ENCODE results near the gene CEP164. TPM values are rescaled to one million over a fixed set of nuclear protein-coding genes. Genes with fewer than 3 reads are reported as not detected.

CEP164 gene
- total RNA-seq, 1 experiment from 2014 or later, result 47.4 TPM

DNA sequence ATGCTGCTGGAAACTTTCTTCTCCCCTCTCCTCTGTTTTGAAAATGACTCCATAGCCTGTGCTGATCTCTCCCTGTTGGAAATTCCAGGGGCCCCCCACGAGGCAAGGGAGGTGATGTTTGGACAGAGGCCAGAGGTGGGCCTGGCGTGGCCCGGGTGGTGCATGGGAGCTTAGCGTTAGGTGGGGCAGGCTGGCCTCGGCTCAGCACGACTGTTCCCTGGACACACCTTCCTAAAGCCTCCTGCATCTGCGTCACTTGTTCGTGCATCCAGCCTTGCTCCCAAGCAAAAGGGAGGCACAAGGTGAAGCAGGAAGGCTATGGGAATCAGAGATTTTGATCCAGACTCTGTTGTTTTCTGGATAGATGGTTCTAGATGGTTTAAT lies 135.2 kb downstream of the CEP164 start:
- CTCF ChIA-PET, result interaction anchor here (0.6 kb wide), 1 partner anchor 36 kb away, joined by 3 read pairs; no protein-coding TSS in a partner anchor

More for the DNA sequence above, 135.2 kb downstream of the CEP164 start:
- TF ChIP-seq, protein P1, sequence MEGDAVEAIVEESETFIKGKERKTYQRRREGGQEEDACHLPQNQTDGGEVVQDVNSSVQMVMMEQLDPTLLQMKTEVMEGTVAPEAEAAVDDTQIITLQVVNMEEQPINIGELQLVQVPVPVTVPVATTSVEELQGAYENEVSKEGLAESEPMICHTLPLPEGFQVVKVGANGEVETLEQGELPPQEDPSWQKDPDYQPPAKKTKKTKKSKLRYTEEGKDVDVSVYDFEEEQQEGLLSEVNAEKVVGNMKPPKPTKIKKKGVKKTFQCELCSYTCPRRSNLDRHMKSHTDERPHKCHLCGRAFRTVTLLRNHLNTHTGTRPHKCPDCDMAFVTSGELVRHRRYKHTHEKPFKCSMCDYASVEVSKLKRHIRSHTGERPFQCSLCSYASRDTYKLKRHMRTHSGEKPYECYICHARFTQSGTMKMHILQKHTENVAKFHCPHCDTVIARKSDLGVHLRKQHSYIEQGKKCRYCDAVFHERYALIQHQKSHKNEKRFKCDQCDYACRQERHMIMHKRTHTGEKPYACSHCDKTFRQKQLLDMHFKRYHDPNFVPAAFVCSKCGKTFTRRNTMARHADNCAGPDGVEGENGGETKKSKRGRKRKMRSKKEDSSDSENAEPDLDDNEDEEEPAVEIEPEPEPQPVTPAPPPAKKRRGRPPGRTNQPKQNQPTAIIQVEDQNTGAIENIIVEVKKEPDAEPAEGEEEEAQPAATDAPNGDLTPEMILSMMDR (IDR thresholded peaks at IDR 0.05; ENCODE audit: unreplicated experiment), result no peak
- no peaks in the 10 kb centered on the region for H3K36me3 Mint-ChIP-seq (ENCODE audit: insufficient read depth, unreplicated experiment)
- intact Hi-C loops (cut with micrococcal nuclease), result no loop called here
- no TSS peak for BruUV-seq (replicated peaks)
- H3K4me1 Mint-ChIP-seq (ENCODE audit: insufficient read depth, unreplicated experiment), result no peaks in the 10 kb centered on the region
- no peak for DNase-seq (ENCODE audit: unreplicated experiment)
- H3K4me3 Mint-ChIP-seq (ENCODE audit: unreplicated experiment), result no peak overlapping the region
- peaks cover 66% of the 10 kb centered on the region for H3K27me3 Mint-ChIP-seq (ENCODE audit: insufficient read depth, unreplicated experiment)
- H3K9me3 Mint-ChIP-seq (ENCODE audit: unreplicated experiment), result no peaks in the 10 kb centered on the region
- no peak overlapping the region for H3K27ac Mint-ChIP-seq (ENCODE audit: low read depth, unreplicated experiment)
- POLR2A ChIA-PET, result no interaction called here

Other genes starting within 250 kb of the CEP164 start
- gene SIK3, start 229.4 kb upstream of the CEP164 start, total RNA-seq (2022), result 33.3 and 36.5 TPM in 2 replicates
- gene PAFAH1B2, start 183.6 kb upstream of the CEP164 start, total RNA-seq (2022), result 146 and 174 TPM in 2 replicates
- gene SIDT2, start 149.1 kb upstream of the CEP164 start, total RNA-seq (2022), result 17.5 and 18.4 TPM in 2 replicates
- gene TAGLN, start 128.5 kb upstream of the CEP164 start, total RNA-seq (2022), result 18.0 and 45.4 TPM in 2 replicates
- gene PCSK7, start 95.8 kb upstream of the CEP164 start, total RNA-seq (2022), result 58.6 and 61.8 TPM in 2 replicates
- gene RNF214, start 95.2 kb upstream of the CEP164 start, total RNA-seq (2022), result 23.3 TPM in 2 replicates
- gene BACE1-AS, start 36.5 kb upstream of the CEP164 start, total RNA-seq (2022), result 6.9 and 8.8 TPM in 2 replicates
- 15.8 and 18.1 TPM in 2 replicates for gene BACE1, start 11.6 kb upstream of the CEP164 start, total RNA-seq (2022)

All from MCF 10A (cell line).